Calu3 (cell line): ENCODE results near the gene KLHL28. TPM values are rescaled to one million over a fixed set of nuclear protein-coding genes. Genes with fewer than 3 reads are reported as not detected.

Experiments used
- BruUV-seq: library from RNA; stranded (reverse); fragments of 400-500 nt; replicated peaks from 2 replicates; lab custom pipeline; 2021; lab: Mats Ljungman, UMichigan
- CTCF ChIA-PET: fragments of 300-600 bp; sonication (Branson Sonifier 250); formaldehyde crosslinking; loops from one replicate; lab custom pipeline; 2022; ENCODE audit warnings: antibody characterized with exemption; lab: Charles Lee
- DNase-seq: peaks from one replicate; pipeline ENCODE4 v3.0.0; 2022
- H3K27ac Mint-ChIP-seq: one replicate; pipeline ENCODE4 v1.8.0; 2022; ENCODE audit warnings: mixed read lengths; ENCODE audit not compliant: unreplicated experiment
- H3K27me3 Mint-ChIP-seq: one replicate; pipeline ENCODE4 v1.8.0; 2022; ENCODE audit warnings: mixed read lengths; ENCODE audit not compliant: unreplicated experiment
- H3K36me3 Mint-ChIP-seq: one replicate; pipeline ENCODE4 v1.8.0; 2022; ENCODE audit warnings: mild to moderate bottlenecking, moderate library complexity, mixed read lengths; ENCODE audit not compliant: insufficient read depth, unreplicated experiment
- H3K4me1 Mint-ChIP-seq: one replicate; pipeline ENCODE4 v1.8.0; 2022; ENCODE audit warnings: mild to moderate bottlenecking, low read depth, mixed read lengths; ENCODE audit not compliant: unreplicated experiment
- H3K4me3 Mint-ChIP-seq: one replicate; pipeline ENCODE4 v1.8.0; 2022; ENCODE audit warnings: mild to moderate bottlenecking, low read depth, moderate library complexity, mixed read lengths; ENCODE audit not compliant: unreplicated experiment
- H3K9me3 Mint-ChIP-seq: one replicate; pipeline ENCODE4 v1.8.0; 2022; ENCODE audit warnings: low read depth, mixed read lengths; ENCODE audit not compliant: unreplicated experiment
- CTCF ChIP-seq: fragments of 200-600 bp; IDR thresholded peaks from one replicate; pipeline ENCODE4 v1.8.0; 2022; ENCODE audit warnings: antibody characterized with exemption; ENCODE audit not compliant: unreplicated experiment
- intact Hi-C: fragments of 100-400 bp; cut with micrococcal nuclease; formaldehyde crosslinking; loops from one replicate; pipeline ENCODE4 v1.10.0; 2022; ENCODE audit not compliant: unreplicated experiment
- total RNA-seq: library from RNA; stranded (reverse); gene quantifications from 2 replicates; pipeline ENCODE4 v1.2.3, GENCODE V29; 2022

Gene KLHL28
- total RNA-seq, 1 experiment from 2014 or later: 10.1 TPM

GRCh38 chr14:44981198-44981597 is 19.5 kb upstream of the KLHL28 start:
- no peak for TF ChIP-seq CTCF
- Mint-ChIP-seq H3K36me3 (no peaks in the 10 kb centered on the region), H3K9me3 (no peaks in the 10 kb centered on the region), H3K4me1 (no peaks in the 10 kb centered on the region), H3K27ac (no peak overlapping the region), H3K27me3 (no peaks in the 10 kb centered on the region), H3K4me3 (no peak overlapping the region)
- intact Hi-C loops: no loop called here
- CTCF ChIA-PET: no interaction called here
- BruUV-seq: no TSS peak
- DNase-seq: no peak

- CTCF ChIA-PET: interaction anchor here (0.7 kb wide), 1 partner anchor 11 kb away, joined by 4 read pairs; no protein-coding TSS in a partner anchor
- no peak for TF ChIP-seq CTCF
- no peaks in the 10 kb centered on the region for H3K27me3 Mint-ChIP-seq
- no peak overlapping the region for H3K27ac Mint-ChIP-seq
- H3K9me3 Mint-ChIP-seq: no peaks in the 10 kb centered on the region
- no peaks in the 10 kb centered on the region for H3K36me3 Mint-ChIP-seq
- intact Hi-C loops: no loop called here
- no peak overlapping the region for H3K4me3 Mint-ChIP-seq
- no peaks in the 10 kb centered on the region for H3K4me1 Mint-ChIP-seq
- no TSS peak for BruUV-seq
- DNase-seq: no peak
Measured at GRCh38 chr14:44979740-44980356, 18.1 kb upstream of the KLHL28 start.

GRCh38 chr14:44979273-44979672 is 17.5 kb upstream of the KLHL28 start:
- CTCF ChIA-PET: no interaction called here
- no TSS peak for BruUV-seq
- intact Hi-C loops: no loop called here
- no peak for TF ChIP-seq CTCF
- Mint-ChIP-seq H3K4me3 (no peak overlapping the region), H3K4me1 (peaks cover 2% of the 10 kb centered on the region), H3K27ac (no peak overlapping the region), H3K36me3 (no peaks in the 10 kb centered on the region), H3K9me3 (no peaks in the 10 kb centered on the region), H3K27me3 (no peaks in the 10 kb centered on the region)
- DNase-seq: no peak

GRCh38 chr14:44971459-44971858 is 9.7 kb upstream of the KLHL28 start:
- CTCF ChIA-PET: no interaction called here
- H3K4me1 Mint-ChIP-seq: peaks cover 49% of the 10 kb centered on the region
- no peak for DNase-seq
- H3K27me3 Mint-ChIP-seq: no peaks in the 10 kb centered on the region
- no peak overlapping the region for H3K4me3 Mint-ChIP-seq
- intact Hi-C loops: no loop called here
- BruUV-seq: no TSS peak
- TF ChIP-seq CTCF: no peak
- H3K9me3 Mint-ChIP-seq: peaks cover 6% of the 10 kb centered on the region
- H3K27ac Mint-ChIP-seq: no peak overlapping the region
- peaks cover 5% of the 10 kb centered on the region for H3K36me3 Mint-ChIP-seq
